Measurements from ENCODE around the gene PXDN. TPM values are rescaled to one million over a fixed set of nuclear protein-coding genes. Genes with fewer than 3 reads are reported as not detected.

The PXDN gene
- total and polyA plus RNA-seq, 2 of the 4 experiments (the other 2 are of a cell fraction): 153 to 332 TPM

DNA sequence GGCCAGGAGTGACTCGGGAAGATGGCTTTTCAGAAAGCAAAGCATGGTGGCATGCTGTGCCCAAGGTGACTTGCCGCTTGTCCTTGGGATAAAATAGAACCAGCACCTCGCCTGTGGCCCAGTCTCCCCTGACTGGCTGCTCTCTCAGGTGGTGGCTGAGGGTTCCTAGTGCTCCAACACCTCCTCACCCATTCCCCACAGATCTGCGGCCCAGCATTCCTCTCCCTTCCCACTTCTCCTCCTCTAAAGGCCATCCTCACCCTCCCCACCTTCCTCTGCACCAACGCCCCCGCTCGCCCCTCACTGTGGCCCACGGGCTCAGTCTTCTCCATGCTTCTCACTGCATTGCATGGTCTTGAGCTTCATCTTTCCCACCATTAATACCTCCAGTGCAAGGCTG is 132.4 kb downstream of the PXDN start:
- BruUV-seq (replicated peaks): no TSS peak
- 96% methylated on average over 5 of the region's 8 CpGs; no CpG with 5 or more reads in 1 of the 2 experiments for WGBS, 2 experiments (ENCODE audit: extremely low coverage in 2 of 2, insufficient read length in 1 of 2)

More for the DNA sequence above, 132.4 kb downstream of the PXDN start:
- TF ChIP-seq SMC3 (IDR thresholded peaks at IDR 0.05; ENCODE audit: low read depth, low read length) (no peak), FOS (IDR thresholded peaks at IDR 0.05; ENCODE audit: low read depth, low read length) (no peak), NFE2L2 (IDR thresholded peaks at IDR 0.05; ENCODE audit: low read depth, low read length) (no peak), BHLHE40 (IDR thresholded peaks at IDR 0.05; ENCODE audit: low read depth, low read length) (no peak), CEBPB (IDR thresholded peaks at IDR 0.05; ENCODE audit: low read depth, low read length) (no peak), POLR2A (IDR thresholded peaks at IDR 0.05; ENCODE audit: low read depth, low read length) (no peak), RAD21 (IDR thresholded peaks at IDR 0.05; ENCODE audit: low read length) (no peak), MAZ (IDR thresholded peaks at IDR 0.05; ENCODE audit: borderline replicate concordance, low read depth, low read length) (no peak), MXI1 (IDR thresholded peaks at IDR 0.05; ENCODE audit: borderline replicate concordance, low read depth, low read length) (no peak)
- TF ChIP-seq, protein P1, sequence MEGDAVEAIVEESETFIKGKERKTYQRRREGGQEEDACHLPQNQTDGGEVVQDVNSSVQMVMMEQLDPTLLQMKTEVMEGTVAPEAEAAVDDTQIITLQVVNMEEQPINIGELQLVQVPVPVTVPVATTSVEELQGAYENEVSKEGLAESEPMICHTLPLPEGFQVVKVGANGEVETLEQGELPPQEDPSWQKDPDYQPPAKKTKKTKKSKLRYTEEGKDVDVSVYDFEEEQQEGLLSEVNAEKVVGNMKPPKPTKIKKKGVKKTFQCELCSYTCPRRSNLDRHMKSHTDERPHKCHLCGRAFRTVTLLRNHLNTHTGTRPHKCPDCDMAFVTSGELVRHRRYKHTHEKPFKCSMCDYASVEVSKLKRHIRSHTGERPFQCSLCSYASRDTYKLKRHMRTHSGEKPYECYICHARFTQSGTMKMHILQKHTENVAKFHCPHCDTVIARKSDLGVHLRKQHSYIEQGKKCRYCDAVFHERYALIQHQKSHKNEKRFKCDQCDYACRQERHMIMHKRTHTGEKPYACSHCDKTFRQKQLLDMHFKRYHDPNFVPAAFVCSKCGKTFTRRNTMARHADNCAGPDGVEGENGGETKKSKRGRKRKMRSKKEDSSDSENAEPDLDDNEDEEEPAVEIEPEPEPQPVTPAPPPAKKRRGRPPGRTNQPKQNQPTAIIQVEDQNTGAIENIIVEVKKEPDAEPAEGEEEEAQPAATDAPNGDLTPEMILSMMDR (conservative IDR thresholded peaks at IDR 0.05; ENCODE audit: low read depth, low read length): no peak
- dilution Hi-C loops (cut with HindIII; ENCODE audit: low sequenced_read_pairs, unreplicated experiment) (no loop called here), in situ Hi-C loops (cut with MboI; ENCODE audit: low sequenced_read_pairs) (no loop called here), intact Hi-C loops (cut with micrococcal nuclease) (no loop called here)
- no peak overlapping the region for H2AK9ac ChIP-seq (replicated peaks; ENCODE audit: low read depth, low read length, poor library complexity)
- POLR2A ChIA-PET (ENCODE audit: unreplicated experiment): no interaction called here
- H3K14ac ChIP-seq (replicated peaks; ENCODE audit: low read depth, low read length): no peak overlapping the region
- no peak overlapping the region for H3K4me3 ChIP-seq (ENCODE audit: insufficient read depth, low read depth, low read length)
- peaks cover 7% of the 10 kb centered on the region for H3K9me1 ChIP-seq (ENCODE audit: insufficient read depth, low read length)
- H3K18ac ChIP-seq (ENCODE audit: low read depth, low read length): no peak overlapping the region
- no peak overlapping the region for H3K56ac ChIP-seq (ENCODE audit: extremely low read depth, insufficient read depth, low read length)
- H2BK15ac ChIP-seq (ENCODE audit: low read depth, low read length): no peak overlapping the region; the same call in 2 of the 3 replicates
- no peak overlapping the region for H2AFZ ChIP-seq (replicated peaks; ENCODE audit: low read length, poor library complexity)
- no peaks in the 10 kb centered on the region for H4K20me1 ChIP-seq (ENCODE audit: insufficient read depth, low read length)
- H3K4me2 ChIP-seq (ENCODE audit: low read depth, low read length): no peak overlapping the region
- H2BK5ac ChIP-seq (ENCODE audit: low read depth, low read length, poor library complexity, severe bottlenecking): no peak overlapping the region
- H3K36me3 ChIP-seq (ENCODE audit: control insufficient read depth, insufficient read depth, low read length): no peaks in the 10 kb centered on the region
- no peak overlapping the region for H2BK20ac ChIP-seq (ENCODE audit: low read depth, low read length)
- no peak overlapping the region for H4K8ac ChIP-seq (ENCODE audit: low read depth in 2 of 2, low read length in 2 of 2)
- H3K9me3 ChIP-seq (ENCODE audit: control insufficient read depth, insufficient read depth, low read length): no peaks in the 10 kb centered on the region
- no peak overlapping the region for H4K91ac ChIP-seq (ENCODE audit: insufficient read depth, low read depth, low read length)
- H3K4me1 ChIP-seq (ENCODE audit: control insufficient read depth, insufficient read depth, low read length): peaks cover 6% of the 10 kb centered on the region
- H3K27me3 ChIP-seq (ENCODE audit: control insufficient read depth, insufficient read depth, low read length): 0 out of 2 replicates have a peak, but pooled peaks cover 2% of the 10 kb centered on the region
- 0 out of 2 replicates have a peak overlapping the region, but pooled peaks have one; percentile 14 for H2AK5ac ChIP-seq (ENCODE audit: low read depth, low read length)
- no peaks in the 10 kb centered on the region for H3K79me1 ChIP-seq (ENCODE audit: low read depth in 1 of 2, low read length in 2 of 2)
- no peak overlapping the region for H2BK120ac ChIP-seq (ENCODE audit: low read depth, low read length)
- DNase-seq (no peak), ATAC-seq (ENCODE audit: low read depth) (no peak)
- no peak overlapping the region; the same call in 1 of the 2 replicates for H3K23ac ChIP-seq (ENCODE audit: low read depth, low read length)
- no peak overlapping the region for H4K5ac ChIP-seq (ENCODE audit: low read depth, low read length)
- H3K27ac ChIP-seq (ENCODE audit: insufficient read depth, low read length): no peak overlapping the region
- CTCF ChIA-PET: no interaction called here
- H3K4ac ChIP-seq (ENCODE audit: low read depth, low read length): no peak overlapping the region
- no peak overlapping the region for H3K9ac ChIP-seq (ENCODE audit: low read depth, low read length)
